K562 (cell line): Measurements from ENCODE around the gene SPTBN2. TPM values are rescaled to one million over a fixed set of nuclear protein-coding genes. Genes with fewer than 3 reads are reported as not detected.

Experiments
- ATAC-seq: fragments of 200-7000 bp; cut with Tn5 transposase; 3 replicates; pipeline ENCODE4 v1.9.1; 2020; ENCODE audit warnings: moderate library complexity
- BruUV-seq: library from RNA; stranded (reverse); fragments of 400-500 nt; replicated peaks from 2 replicates; lab custom pipeline; 2021; lab: Mats Ljungman, UMichigan
- CTCF ChIA-PET: fragments of 300-600 bp; formaldehyde crosslinking; extraction: SDS; loops from one replicate; lab custom pipeline; 2021; ENCODE audit warnings: low intra/inter-chr PET ratio; lab: Yijun Ruan, JAX
- POLR2A ChIA-PET: fragments of 300-600, 350-650 bp; sonication (Branson Sonifier 250); formaldehyde crosslinking; extraction: SDS; loops from one replicate; lab custom pipeline; 2021; ENCODE audit warnings: antibody characterized with exemption, inconsistent platforms; lab: Yijun Ruan, JAX
- DNase-seq, 4 experiments: peaks; one replicate each; pipeline versions ENCODE4 v3.0.0 to v3.0.0-alpha.2; 2011 to 2018; ENCODE audit warnings: low spot score in 3 of 4, mixed read lengths in 3 of 4; ENCODE audit errors: extremely low read depth in 1 of 4
- FAIRE-seq: peaks from 2 replicates; lab custom pipeline; 2011; peaks lifted over from hg19 to GRCh38; lab: Jason Lieb, UNC
- H2AFZ ChIP-seq: 2 replicates; pipeline ENCODE4 v1.6.0; 2011; ENCODE audit warnings: low read depth, low read length, control low read depth, inconsistent platforms
- H3K27ac ChIP-seq: fragments of 200-600 bp; 3 replicates; pipeline ENCODE4 v1.8.0; 2011; ENCODE audit warnings: low read depth, mild to moderate bottlenecking, control low read depth, inconsistent platforms, low read length, moderate library complexity, mixed read lengths; ENCODE audit errors: extremely low read depth
- H3K27me3 ChIP-seq, 2 experiments: fragments of 300-600 bp in 1 of 2; 2 replicates in 1 of 2; 3 replicates in 1 of 2; pipeline versions ENCODE4 v1.6.0 to v1.8.0; 2011; ENCODE audit warnings: inconsistent platforms in 2 of 2, low read length in 2 of 2, mild to moderate bottlenecking in 1 of 2, mixed read lengths in 1 of 2, moderate library complexity in 1 of 2; ENCODE audit not compliant: control insufficient read depth in 2 of 2, insufficient read depth in 2 of 2
- H3K36me3 ChIP-seq: fragments of 300-600 bp; 3 replicates; pipeline ENCODE4 v1.8.0; 2011; ENCODE audit warnings: mild to moderate bottlenecking, low read length, inconsistent platforms; ENCODE audit not compliant: control insufficient read depth, insufficient read depth
- H3K4me1 ChIP-seq, 2 experiments: fragments of 200-600 bp in 1 of 2; replicated peaks in 1 of 2; 2 replicates in 1 of 2; 3 replicates in 1 of 2; pipeline versions ENCODE4 v1.5.1 to v1.8.0; 2011; ENCODE audit warnings: inconsistent platforms in 2 of 2, low read length in 2 of 2, mild to moderate bottlenecking in 1 of 2, mixed read lengths in 1 of 2, moderate library complexity in 1 of 2; ENCODE audit not compliant: control insufficient read depth in 2 of 2, insufficient read depth in 2 of 2
- H3K4me2 ChIP-seq: 2 replicates; pipeline ENCODE4 v1.6.1; 2011; ENCODE audit warnings: low read length, control low read depth, inconsistent platforms, mixed read lengths; ENCODE audit not compliant: insufficient read depth
- H3K4me3 ChIP-seq: fragments of 200-600 bp; sonication (generic), shearing (Covaris generic); 2 replicates; pipeline ENCODE4 v1.5.1; 2016; ENCODE audit warnings: control low read depth, inconsistent platforms
- H3K79me2 ChIP-seq: fragments of 200-600 bp; 3 replicates; pipeline ENCODE4 v1.8.0; 2011; ENCODE audit warnings: low read length, inconsistent platforms; ENCODE audit not compliant: control insufficient read depth, insufficient read depth
- H3K9ac ChIP-seq, 2 experiments: 2 replicates each; pipeline versions ENCODE4 v1.6.0 to v1.6.1; 2011; ENCODE audit warnings: low read depth in 2 of 2, low read length in 2 of 2, control low read depth in 1 of 2, inconsistent platforms in 1 of 2, mild to moderate bottlenecking in 1 of 2, mixed read lengths in 1 of 2; ENCODE audit not compliant: insufficient read depth in 1 of 2
- H3K9me1 ChIP-seq: one replicate; pipeline ENCODE4 v1.6.0; 2011; ENCODE audit warnings: inconsistent platforms, mild to moderate bottlenecking, low read length, moderate library complexity; ENCODE audit not compliant: control insufficient read depth, insufficient read depth
- H3K9me3 ChIP-seq: replicated peaks from 2 replicates; pipeline ENCODE4 v1.5.1; 2011; ENCODE audit warnings: low read depth, low read length, inconsistent platforms; ENCODE audit not compliant: control insufficient read depth, insufficient read depth
- H4K20me1 ChIP-seq: replicated peaks from 2 replicates; pipeline ENCODE4 v1.6.1; 2011; ENCODE audit warnings: low read length, inconsistent platforms, mixed read lengths; ENCODE audit not compliant: control insufficient read depth, insufficient read depth
- CHCHD3 ChIP-seq: fragments of 250-450 bp; sonication (Bioruptor Pico); IDR thresholded peaks from 2 replicates; pipeline ENCODE4 v2.1.2; 2022; ENCODE audit warnings: mild to moderate bottlenecking
- POLR2A ChIP-seq: fragments of 450-650 bp; conservative IDR thresholded peaks from 2 replicates; pipeline ENCODE4 v1.6.1; 2016
- WGBS: fragments of 100-300 bp; shearing (Covaris generic); methylation state at CpG from one replicate; pipeline ENCODE4 v1.1.6; 2016; ENCODE audit warnings: low coverage, mixed read lengths; ENCODE audit not compliant: insufficient coverage; ENCODE audit errors: missing lambda C conversion rate; 5-methylcytosine and 5-hydroxymethylcytosine counted together
- in situ Hi-C: fragments of 300-500 bp; cut with MboI; formaldehyde crosslinking; loops from 4 replicates; pipeline ENCODE4 v1.15.0; 2018; ENCODE audit warnings: inconsistent platforms, mixed read lengths
- intact Hi-C: fragments of 100-400 bp; cut with micrococcal nuclease; formaldehyde crosslinking; loops from 2 replicates; pipeline ENCODE4 v1.14.2; 2022
- polyA plus RNA-seq, 8 experiments: library from polyadenylated mRNA; depleted of rRNA in 4 of 8; stranded (reverse) in 5 of 8; unstranded in 3 of 8; fragments of >200 nt; fragmentation: Nextera tagmentation in 2 of 8; fragmentation: Illumina TruSeq in 1 of 8; extraction: Ambion mirVana in 2 of 8; extraction: Trizol in 1 of 8; gene quantifications; 2 replicates each; pipeline versions ENCODE4 v1.2.1 to v1.2.3, GENCODE V29; 2011 to 2014; ENCODE audit warnings: inconsistent platforms in 1 of 8, missing spikeins in 1 of 8
- total RNA-seq, 7 experiments: library from RNA; depleted of rRNA in 6 of 7; stranded (reverse); fragments of >200 nt in 6 of 7; fragmentation: Illumina TruSeq in 2 of 7; extraction: Trizol in 2 of 7; gene quantifications; 2 replicates each; pipeline versions ENCODE4 v1.2.1 to v1.2.3, GENCODE V29; 2011 to 2021; ENCODE audit warnings: low replicate concordance in 1 of 7
- TF ChIP-seq, protein P1 (sequence below): fragments of 250-450 bp; sonication (Bioruptor Pico); IDR thresholded peaks from 2 replicates; pipeline ENCODE4 v1.8.0; 2022; ENCODE audit warnings: inconsistent platforms, mild to moderate bottlenecking, moderate library complexity, borderline replicate concordance
- TF ChIP-seq, protein P2 (sequence below): fragments of 250-450 bp; sonication (Bioruptor Pico); IDR thresholded peaks from 2 replicates; pipeline ENCODE4 v1.4.0; 2020

SPTBN2 gene
- total and polyA plus RNA-seq, 9 of the 15 experiments (the other 6 are each of a cell fraction or from before 2014, with no cell fraction given): 0.38 to 56.5 (median 19.7) TPM

DNA sequence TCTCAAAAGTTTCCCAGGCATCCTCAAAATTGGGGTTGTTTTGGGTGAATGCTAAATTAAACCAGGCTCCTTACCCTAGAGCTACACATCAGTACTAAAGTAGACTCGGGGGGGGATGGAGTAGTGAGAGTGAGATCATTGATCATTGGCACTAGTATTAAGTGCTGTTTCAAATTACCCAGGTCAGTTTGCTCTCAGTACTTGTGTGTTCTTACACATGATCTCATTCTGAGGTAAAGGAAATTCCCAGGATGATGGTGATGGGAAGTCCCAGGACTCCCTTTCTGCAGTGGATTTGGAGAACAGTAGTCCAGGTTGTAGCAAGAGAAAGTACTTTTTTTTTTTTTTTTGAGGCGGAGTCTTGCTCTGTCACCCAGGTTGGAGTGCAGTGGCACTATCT, 78.0 kb downstream of the SPTBN2 start (continued):
- TF ChIP-seq CHCHD3 (no peak), POLR2A (0 out of 2 replicates have a peak, but pooled peaks have one; percentile 18)
- TF ChIP-seq, protein P1, sequence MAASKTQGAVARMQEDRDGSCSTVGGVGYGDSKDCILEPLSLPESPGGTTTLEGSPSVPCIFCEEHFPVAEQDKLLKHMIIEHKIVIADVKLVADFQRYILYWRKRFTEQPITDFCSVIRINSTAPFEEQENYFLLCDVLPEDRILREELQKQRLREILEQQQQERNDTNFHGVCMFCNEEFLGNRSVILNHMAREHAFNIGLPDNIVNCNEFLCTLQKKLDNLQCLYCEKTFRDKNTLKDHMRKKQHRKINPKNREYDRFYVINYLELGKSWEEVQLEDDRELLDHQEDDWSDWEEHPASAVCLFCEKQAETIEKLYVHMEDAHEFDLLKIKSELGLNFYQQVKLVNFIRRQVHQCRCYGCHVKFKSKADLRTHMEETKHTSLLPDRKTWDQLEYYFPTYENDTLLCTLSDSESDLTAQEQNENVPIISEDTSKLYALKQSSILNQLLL (CRISPR knock-in tag): no peak

DNA sequence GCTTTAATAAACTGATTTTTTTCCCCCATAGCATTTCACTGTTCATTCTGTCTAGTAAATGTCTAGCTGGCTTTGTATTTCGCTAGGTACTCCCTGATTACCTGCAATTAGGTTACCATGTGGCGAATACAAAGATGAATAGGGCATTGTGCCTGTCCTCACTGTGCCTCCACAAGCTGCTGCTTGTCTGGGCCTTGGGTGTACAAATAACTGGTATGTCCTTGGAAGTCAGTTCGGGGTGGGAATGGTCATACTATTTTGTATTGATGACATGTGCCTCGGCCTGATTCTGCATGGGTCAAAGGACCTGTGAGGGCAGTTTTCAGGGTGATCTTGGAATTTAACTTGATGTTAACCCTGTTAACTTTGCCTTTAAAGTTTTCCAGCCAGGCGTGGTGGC, 79.1 kb downstream of the SPTBN2 start:
- in situ Hi-C loops: no loop called here
- H3K79me2 ChIP-seq: peaks cover 84% of the 10 kb centered on the region
- H4K20me1 ChIP-seq: peaks cover 24% of the 10 kb centered on the region
- CTCF ChIA-PET: no interaction called here
- H3K4me2 ChIP-seq: no peak overlapping the region
- no peaks in the 10 kb centered on the region for H3K9me3 ChIP-seq
- intact Hi-C loops: no loop called here
- H3K4me1 ChIP-seq: peaks cover 0 to 9% of the 10 kb centered on the region in 2 experiments; a peak in 2 of 5 replicates
- ATAC-seq: no peak
- no peaks in the 10 kb centered on the region for H3K27me3 ChIP-seq
- H3K36me3 ChIP-seq: peaks cover 66% of the 10 kb centered on the region
- DNase-seq: no peak
- no peaks in the 10 kb centered on the region for H3K9me1 ChIP-seq
- POLR2A ChIA-PET: interaction anchor here (1.1 to 26.4 kb wide), 6 partner anchors 10 to 166 kb away, joined by 3 to 387 read pairs (median 44); partner anchors contain the start of genes RBM14, RBM4 and RBM4B
- no peak for FAIRE-seq
- no peak overlapping the region for H3K9ac ChIP-seq
- no peak overlapping the region for H3K27ac ChIP-seq
- 96% methylated on average over 5 of the region's 5 CpGs for WGBS
- H3K4me3 ChIP-seq: no peak overlapping the region
- TF ChIP-seq, protein P2, sequence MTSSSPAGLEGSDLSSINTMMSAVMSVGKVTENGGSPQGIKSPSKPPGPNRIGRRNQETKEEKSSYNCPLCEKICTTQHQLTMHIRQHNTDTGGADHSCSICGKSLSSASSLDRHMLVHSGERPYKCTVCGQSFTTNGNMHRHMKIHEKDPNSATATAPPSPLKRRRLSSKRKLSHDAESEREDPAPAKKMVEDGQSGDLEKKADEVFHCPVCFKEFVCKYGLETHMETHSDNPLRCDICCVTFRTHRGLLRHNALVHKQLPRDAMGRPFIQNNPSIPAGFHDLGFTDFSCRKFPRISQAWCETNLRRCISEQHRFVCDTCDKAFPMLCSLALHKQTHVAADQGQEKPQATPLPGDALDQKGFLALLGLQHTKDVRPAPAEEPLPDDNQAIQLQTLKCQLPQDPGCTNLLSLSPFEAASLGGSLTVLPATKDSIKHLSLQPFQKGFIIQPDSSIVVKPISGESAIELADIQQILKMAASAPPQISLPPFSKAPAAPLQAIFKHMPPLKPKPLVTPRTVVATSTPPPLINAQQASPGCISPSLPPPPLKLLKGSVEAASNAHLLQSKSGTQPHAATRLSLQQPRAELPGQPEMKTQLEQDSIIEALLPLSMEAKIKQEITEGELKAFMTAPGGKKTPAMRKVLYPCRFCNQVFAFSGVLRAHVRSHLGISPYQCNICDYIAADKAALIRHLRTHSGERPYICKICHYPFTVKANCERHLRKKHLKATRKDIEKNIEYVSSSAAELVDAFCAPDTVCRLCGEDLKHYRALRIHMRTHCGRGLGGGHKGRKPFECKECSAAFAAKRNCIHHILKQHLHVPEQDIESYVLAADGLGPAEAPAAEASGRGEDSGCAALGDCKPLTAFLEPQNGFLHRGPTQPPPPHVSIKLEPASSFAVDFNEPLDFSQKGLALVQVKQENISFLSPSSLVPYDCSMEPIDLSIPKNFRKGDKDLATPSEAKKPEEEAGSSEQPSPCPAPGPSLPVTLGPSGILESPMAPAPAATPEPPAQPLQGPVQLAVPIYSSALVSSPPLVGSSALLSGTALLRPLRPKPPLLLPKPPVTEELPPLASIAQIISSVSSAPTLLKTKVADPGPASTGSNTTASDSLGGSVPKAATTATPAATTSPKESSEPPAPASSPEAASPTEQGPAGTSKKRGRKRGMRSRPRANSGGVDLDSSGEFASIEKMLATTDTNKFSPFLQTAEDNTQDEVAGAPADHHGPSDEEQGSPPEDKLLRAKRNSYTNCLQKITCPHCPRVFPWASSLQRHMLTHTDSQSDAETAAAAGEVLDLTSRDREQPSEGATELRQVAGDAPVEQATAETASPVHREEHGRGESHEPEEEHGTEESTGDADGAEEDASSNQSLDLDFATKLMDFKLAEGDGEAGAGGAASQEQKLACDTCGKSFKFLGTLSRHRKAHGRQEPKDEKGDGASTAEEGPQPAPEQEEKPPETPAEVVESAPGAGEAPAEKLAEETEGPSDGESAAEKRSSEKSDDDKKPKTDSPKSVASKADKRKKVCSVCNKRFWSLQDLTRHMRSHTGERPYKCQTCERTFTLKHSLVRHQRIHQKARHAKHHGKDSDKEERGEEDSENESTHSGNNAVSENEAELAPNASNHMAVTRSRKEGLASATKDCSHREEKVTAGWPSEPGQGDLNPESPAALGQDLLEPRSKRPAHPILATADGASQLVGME (CRISPR knock-in tag): no peak
- no peak overlapping the region for H2AFZ ChIP-seq
- no TSS peak for BruUV-seq
